SK-N-SH (cell line): Measurements from ENCODE around the gene SHROOM2. TPM values are rescaled to one million over a fixed set of nuclear protein-coding genes. Genes with fewer than 3 reads are reported as not detected.

ENCODE experiments used
- CTCF ChIA-PET: fragments of 300-600, 350-600 bp; formaldehyde crosslinking; extraction: SDS; loops from one replicate; lab custom pipeline; 2021; lab: Yijun Ruan, JAX
- POLR2A ChIA-PET: fragments of 350-600 bp; sonication (Branson Sonifier 250); formaldehyde crosslinking; extraction: SDS; loops from one replicate; lab custom pipeline; 2020; ENCODE audit warnings: antibody characterized with exemption, inconsistent platforms; lab: Yijun Ruan, JAX
- DNase-seq: peaks from one replicate; pipeline ENCODE4 v3.0.0; 2012
- H2AFZ ChIP-seq: fragments of 200-600 bp; sonication (generic); 2 replicates; pipeline ENCODE4 v1.8.1; 2016; ENCODE audit warnings: antibody characterized with exemption, mild to moderate bottlenecking, low read depth
- H3F3A ChIP-seq: fragments of 200-600 bp; sonication (generic); replicated peaks from 2 replicates; pipeline ENCODE3; 2016; ENCODE audit warnings: antibody characterized with exemption, mild to moderate bottlenecking; ENCODE audit not compliant: insufficient read depth
- H3K27ac ChIP-seq, 2 experiments: fragments of 200-500 bp in 1 of 2; fragments of 200-600 bp in 1 of 2; sonication (Bioruptor generic) in 1 of 2; sonication (generic), shearing (Covaris generic) in 1 of 2; 2 replicates each; pipeline versions ENCODE4 v1.5.1 to v1.6.1; 2014 to 2016; ENCODE audit warnings: low read depth in 2 of 2, inconsistent platforms in 1 of 2, low read length in 1 of 2, mild to moderate bottlenecking in 1 of 2, mixed read lengths in 1 of 2
- H3K27me3 ChIP-seq: fragments of 200-600 bp; sonication (generic), shearing (Covaris generic); 2 replicates; pipeline ENCODE4 v1.6.1; 2016; ENCODE audit warnings: mixed run types; ENCODE audit not compliant: insufficient read depth
- H3K36me3 ChIP-seq, 2 experiments: fragments of 200-500 bp in 1 of 2; fragments of 200-600 bp in 1 of 2; sonication (Bioruptor generic) in 1 of 2; sonication (generic) in 1 of 2; replicated peaks in 1 of 2; 2 replicates each; pipeline versions ENCODE3 to v1.5.1; 2014 to 2016; ENCODE audit warnings: low read length in 1 of 2, mild to moderate bottlenecking in 1 of 2; ENCODE audit not compliant: insufficient read depth in 2 of 2, control insufficient read depth in 1 of 2
- H3K4me1 ChIP-seq, 2 experiments: fragments of 200-500 bp in 1 of 2; fragments of 200-600 bp in 1 of 2; sonication (Bioruptor generic) in 1 of 2; sonication (generic), shearing (Covaris generic) in 1 of 2; 2 replicates each; pipeline versions ENCODE4 v1.5.1 to v1.6.1; 2014 to 2016; ENCODE audit warnings: low read depth in 1 of 2, low read length in 1 of 2, mixed run types in 1 of 2; ENCODE audit not compliant: insufficient read depth in 2 of 2, control insufficient read depth in 1 of 2
- H3K4me2 ChIP-seq: fragments of 200-600 bp; sonication (generic), shearing (Covaris generic); 2 replicates; pipeline ENCODE4 v1.6.1; 2017; ENCODE audit warnings: mixed run types
- H3K4me3 ChIP-seq, 2 experiments: fragments of 200-500 bp in 1 of 2; fragments of 200-600 bp in 1 of 2; sonication (Bioruptor generic) in 1 of 2; sonication (generic), shearing (Covaris generic) in 1 of 2; 2 replicates each; pipeline versions ENCODE4 v1.5.1 to v1.8.1; 2014 to 2016; ENCODE audit warnings: low read depth in 2 of 2, inconsistent platforms in 1 of 2, low read length in 1 of 2, mild to moderate bottlenecking in 1 of 2, mixed read lengths in 1 of 2, moderate library complexity in 1 of 2
- H3K79me2 ChIP-seq: fragments of 200-600 bp; sonication (generic); 2 replicates; pipeline ENCODE4 v1.8.1; 2017; ENCODE audit warnings: mild to moderate bottlenecking; ENCODE audit not compliant: insufficient read depth
- H3K9ac ChIP-seq: fragments of 200-600 bp; sonication (generic); 2 replicates; pipeline ENCODE4 v1.6.1; 2017; ENCODE audit warnings: mixed run types
- H3K9me2 ChIP-seq: fragments of 200-600 bp; sonication (generic); 2 replicates; pipeline ENCODE4 v1.6.1; 2017; ENCODE audit warnings: mixed run types
- H3K9me3 ChIP-seq: fragments of 200-600 bp; sonication (generic); 2 replicates; pipeline ENCODE4 v1.6.1; 2017; ENCODE audit warnings: mixed run types, mild to moderate bottlenecking, moderate library complexity
- H4K20me1 ChIP-seq: fragments of 200-600 bp; sonication (generic); 2 replicates; pipeline ENCODE4 v1.6.1; 2017; ENCODE audit warnings: mild to moderate bottlenecking, mixed run types; ENCODE audit not compliant: insufficient read depth
- FOXJ3 ChIP-seq: sonication (generic); formaldehyde crosslinking; IDR thresholded peaks from 2 replicates; pipeline ENCODE4 v1.5.1; 2020; ENCODE audit warnings: mild to moderate bottlenecking, missing genetic modification reagents
- IRF3 ChIP-seq: fragments of 150-350 bp; IDR thresholded peaks from 2 replicates; pipeline ENCODE4 v1.6.1; 2016; ENCODE audit warnings: mild to moderate bottlenecking, low read depth, low read length
- MAX ChIP-seq: IDR thresholded peaks from 2 replicates; pipeline ENCODE4 v1.4.0; 2012; ENCODE audit warnings: low read depth
- MEF2A ChIP-seq: IDR thresholded peaks from 2 replicates; pipeline ENCODE4 v1.4.0; 2012; ENCODE audit warnings: low read depth, borderline replicate concordance
- NRF1 ChIP-seq: IDR thresholded peaks from 2 replicates; pipeline ENCODE4 v1.6.1; 2012; ENCODE audit warnings: low read depth, mild to moderate bottlenecking, low read length
- POLR2AphosphoS5 ChIP-seq: IDR thresholded peaks from 2 replicates; pipeline ENCODE4 v1.6.1; 2012; ENCODE audit warnings: low read depth, low read length
- RAD21 ChIP-seq: IDR thresholded peaks from 2 replicates; pipeline ENCODE4 v1.6.1; 2012; ENCODE audit warnings: mild to moderate bottlenecking, low read length
- RFX5 ChIP-seq: IDR thresholded peaks from 2 replicates; pipeline ENCODE4 v1.6.1; 2012; ENCODE audit warnings: mild to moderate bottlenecking, improper control_type of control experiment, low read length
- RXRA ChIP-seq: IDR thresholded peaks from 2 replicates; pipeline ENCODE4 v1.4.0; 2012; ENCODE audit warnings: low read depth, mild to moderate bottlenecking, borderline replicate concordance
- SIN3A ChIP-seq: IDR thresholded peaks from 2 replicates; pipeline ENCODE4 v1.6.1; 2012; ENCODE audit warnings: low read depth, mild to moderate bottlenecking, low read length, moderate library complexity, borderline replicate concordance
- SMC3 ChIP-seq: IDR thresholded peaks from 2 replicates; pipeline ENCODE4 v1.6.1; 2012; ENCODE audit warnings: low read depth, low read length, improper control_type of control experiment
- WGBS: methylation state at CpG from one replicate; pipeline ENCODE4 v1.1.6; 2017; ENCODE audit warnings: low lambda C conversion rate; 5-methylcytosine and 5-hydroxymethylcytosine counted together
- polyA plus RNA-seq, 3 experiments: library from polyadenylated mRNA; depleted of rRNA; stranded (reverse); fragments of >200 nt; gene quantifications; 2 replicates each; pipeline ENCODE4 v1.2.3, GENCODE V29; 2012

Gene SHROOM2
- polyA plus RNA-seq, 1 of the 3 experiments (the other 2 are of a cell fraction) = not detected

- no peaks in the 10 kb centered on the region for H4K20me1 ChIP-seq
- H3F3A ChIP-seq = no peaks in the 10 kb centered on the region
- H3K9me3 ChIP-seq = no peaks in the 10 kb centered on the region
- POLR2A ChIA-PET = no interaction called here
- no peak overlapping the region for H3K4me2 ChIP-seq
- H3K27ac ChIP-seq = no peak overlapping the region
- WGBS = 33% methylated on average over 5 of the region's 5 CpGs
- H3K4me1 ChIP-seq = no peaks in the 10 kb centered on the region
- CTCF ChIA-PET = no interaction called here
- no peaks in the 10 kb centered on the region for H3K9me2 ChIP-seq
- no peak for DNase-seq
- H2AFZ ChIP-seq = no peak overlapping the region
- H3K27me3 ChIP-seq = no peaks in the 10 kb centered on the region; the same call in 1 of the 2 replicates
- H3K36me3 ChIP-seq = no peaks in the 10 kb centered on the region
- H3K4me3 ChIP-seq = no peak overlapping the region
- H3K9ac ChIP-seq = no peak overlapping the region
- TF ChIP-seq NRF1 (no peak), RAD21 (no peak), IRF3 (no peak), POLR2AphosphoS5 (no peak), RFX5 (no peak)
- H3K79me2 ChIP-seq = no peaks in the 10 kb centered on the region
Observed at GRCh38 chrX:9903146-9903545, 116.9 kb downstream of the SHROOM2 start.

- CTCF ChIA-PET = no interaction called here
- 45% methylated on average over 15 of the region's 17 CpGs for WGBS
- Histone ChIP-seq H3K27ac (no peak overlapping the region), H3K4me3 (no peak overlapping the region), H3K4me2 (no peak overlapping the region), H3K9me3 (no peaks in the 10 kb centered on the region), H3F3A (no peaks in the 10 kb centered on the region), H3K9me2 (no peaks in the 10 kb centered on the region), H3K27me3 (no peaks in the 10 kb centered on the region), H3K4me1 (no peaks in the 10 kb centered on the region), H4K20me1 (no peaks in the 10 kb centered on the region), H3K9ac (no peak overlapping the region), H3K36me3 (no peaks in the 10 kb centered on the region), H3K79me2 (no peaks in the 10 kb centered on the region), H2AFZ (no peak overlapping the region)
- no peak for TF ChIP-seq MEF2A
- POLR2A ChIA-PET = no interaction called here
- DNase-seq = no peak
Observed at GRCh38 chrX:9905288-9905687, 119.1 kb downstream of the SHROOM2 start.

- H3K9ac ChIP-seq = no peak overlapping the region
- no peaks in the 10 kb centered on the region for H3K9me2 ChIP-seq
- no peaks in the 10 kb centered on the region for H3K4me1 ChIP-seq
- H3K4me3 ChIP-seq = no peak overlapping the region
- H2AFZ ChIP-seq = no peak overlapping the region
- H3K27ac ChIP-seq = no peak overlapping the region
- no peak for TF ChIP-seq FOXJ3 (CRISPR knock-in tag)
- TF ChIP-seq RXRA = no peak
- no peak for TF ChIP-seq SMC3
- no peak for TF ChIP-seq SIN3A
- no peak for TF ChIP-seq MAX
- no peak for TF ChIP-seq POLR2AphosphoS5
- TF ChIP-seq NRF1 = no peak
- H3F3A ChIP-seq = no peaks in the 10 kb centered on the region
- H3K9me3 ChIP-seq = no peaks in the 10 kb centered on the region
- CTCF ChIA-PET = no interaction called here
- WGBS = 23% methylated on average over 5 of the region's 5 CpGs
- no peak for DNase-seq
- no peaks in the 10 kb centered on the region for H3K27me3 ChIP-seq
- H3K79me2 ChIP-seq = no peaks in the 10 kb centered on the region
- no peaks in the 10 kb centered on the region for H4K20me1 ChIP-seq
- no peaks in the 10 kb centered on the region for H3K36me3 ChIP-seq
- H3K4me2 ChIP-seq = no peak overlapping the region
- POLR2A ChIA-PET = no interaction called here
Observed at GRCh38 chrX:9905721-9906120, 119.5 kb downstream of the SHROOM2 start.
